Measurements from ENCODE around the gene ATP8B3. TPM values are rescaled to one million over a fixed set of nuclear protein-coding genes. Genes with fewer than 3 reads are reported as not detected.

The ATP8B3 gene
- total and polyA plus RNA-seq, 9 of the 15 experiments (the other 6 are each of a cell fraction or from before 2014, with no cell fraction given) = 1.2 to 12.3 (median 3.8) TPM

GRCh38 chr19:1757468-1758230 lies 54.4 kb downstream of the ATP8B3 start:
- peaks cover 34 to 68% of the 10 kb centered on the region in 2 experiments; a peak in 4 of 5 replicates for H3K27me3 ChIP-seq (ENCODE audit: control insufficient read depth in 2 of 2, insufficient read depth in 2 of 2, low read length in 2 of 2)
- H3K9me3 ChIP-seq (replicated peaks; ENCODE audit: control insufficient read depth, insufficient read depth, low read depth, low read length) = no peaks in the 10 kb centered on the region
- FAIRE-seq (no peak), DNase-seq (ENCODE audit: extremely low read depth in 1 of 4, low spot score in 3 of 4) (peak in 1 of 4 experiments; percentile 45), ATAC-seq (no peak)
- no peak overlapping the region for H2AFZ ChIP-seq (ENCODE audit: low read depth, low read length)
- no peaks in the 10 kb centered on the region; the same call in none of the 2 replicates for H4K20me1 ChIP-seq (replicated peaks; ENCODE audit: control insufficient read depth, insufficient read depth, low read length)
- intact Hi-C loops (cut with micrococcal nuclease) (no loop called here), in situ Hi-C loops (cut with MboI) (no loop called here)
- H3K79me2 ChIP-seq (ENCODE audit: control insufficient read depth, insufficient read depth, low read length) = no peaks in the 10 kb centered on the region
- H3K27ac ChIP-seq (ENCODE audit: extremely low read depth, low read depth, low read length) = no peak overlapping the region
- BruUV-seq (replicated peaks) = no TSS peak
- 2% methylated on average over 51 of the region's 86 CpGs for WGBS (ENCODE audit: insufficient coverage, low coverage, missing lambda C conversion rate)
- H3K36me3 ChIP-seq (ENCODE audit: control insufficient read depth, insufficient read depth, low read length) = no peaks in the 10 kb centered on the region
- peak overlapping the region in 1 of 2 experiments; percentile 58; a peak in 1 of 4 replicates for H3K9ac ChIP-seq (ENCODE audit: insufficient read depth in 1 of 2, low read depth in 2 of 2, low read length in 2 of 2)
- CTCF ChIA-PET (ENCODE audit: low intra/inter-chr PET ratio) = no interaction called here
- no peak overlapping the region for H3K4me3 ChIP-seq
- POLR2A ChIA-PET = no interaction called here
- peaks cover 0 to 73% of the 10 kb centered on the region in 2 experiments; a peak in 2 of 5 replicates for H3K4me1 ChIP-seq (replicated peaks in 1 of 2; ENCODE audit: control insufficient read depth in 2 of 2, insufficient read depth in 2 of 2, low read length in 2 of 2)
- no peak overlapping the region for H3K4me2 ChIP-seq (ENCODE audit: insufficient read depth, low read length)
- no peaks in the 10 kb centered on the region for H3K9me1 ChIP-seq (ENCODE audit: control insufficient read depth, insufficient read depth, low read length)
- no peak for TF ChIP-seq FOXP4 (CRISPR knock-in tag; IDR thresholded peaks at IDR 0.05; ENCODE audit: borderline replicate concordance)
- no peak for TF ChIP-seq ZNF407 (IDR thresholded peaks at IDR 0.05; ENCODE audit: low read depth)
- no peak for TF ChIP-seq ZFP91 (CRISPR knock-in tag; IDR thresholded peaks at IDR 0.05)
- no peak for TF ChIP-seq ELK1 (CRISPR knock-in tag; IDR thresholded peaks at IDR 0.05)
- TF ChIP-seq ZFP36 (IDR thresholded peaks at IDR 0.05; ENCODE audit: low read depth, low read length, partially characterized antibody) = no peak
- no peak for TF ChIP-seq ZNF436 (CRISPR knock-in tag; IDR thresholded peaks at IDR 0.05)
- no peak for TF ChIP-seq ZNF644 (tag; IDR thresholded peaks at IDR 0.05; ENCODE audit: low read depth)
